NCI-H1436 treated with DMSO at 0.1 percent for 48 hours (cell line): Measurements from ENCODE around the gene PNMA8A.
"Not testable (repeated sequence)": the region's sequence is repeated elsewhere in the genome, so short reads cannot be mapped to it uniquely, and the experiment has no call there.

ENCODE experiments used
- DNase-seq: peaks from one replicate; lab custom pipeline; 2025; lab: John Stamatoyannopoulos, UW

PNMA8A gene

DNA sequence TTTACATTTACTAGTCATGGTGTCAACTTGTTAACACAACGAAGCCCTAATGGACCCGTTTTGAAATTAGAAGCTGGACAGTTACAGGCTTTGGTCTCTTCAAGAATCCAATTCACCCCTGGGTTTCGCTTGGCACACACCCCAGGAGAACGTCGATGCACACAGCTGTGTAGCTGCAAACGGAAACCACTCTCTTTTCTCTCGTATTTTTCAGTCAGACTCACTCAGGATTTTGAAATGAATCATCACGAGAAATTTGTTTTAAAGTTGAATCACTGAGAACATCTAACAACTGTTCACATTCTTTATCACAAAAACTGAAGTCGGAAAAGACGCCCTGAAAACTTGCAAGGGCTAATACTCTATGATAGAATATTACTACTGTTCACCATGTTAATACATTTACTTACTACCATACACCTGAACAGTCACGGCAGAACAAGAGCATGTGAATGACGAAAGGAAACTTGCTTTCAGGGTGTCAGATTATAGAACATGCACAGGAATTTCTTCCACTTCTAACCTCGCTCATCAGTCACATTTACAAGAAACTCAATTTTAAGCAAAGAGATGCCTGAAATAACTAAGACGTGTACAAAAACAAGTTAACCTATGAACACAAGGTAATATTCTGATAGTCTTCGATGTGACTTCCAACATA is 4.7 kb downstream of the PNMA8A start:
- no peak for DNase-seq

DNA sequence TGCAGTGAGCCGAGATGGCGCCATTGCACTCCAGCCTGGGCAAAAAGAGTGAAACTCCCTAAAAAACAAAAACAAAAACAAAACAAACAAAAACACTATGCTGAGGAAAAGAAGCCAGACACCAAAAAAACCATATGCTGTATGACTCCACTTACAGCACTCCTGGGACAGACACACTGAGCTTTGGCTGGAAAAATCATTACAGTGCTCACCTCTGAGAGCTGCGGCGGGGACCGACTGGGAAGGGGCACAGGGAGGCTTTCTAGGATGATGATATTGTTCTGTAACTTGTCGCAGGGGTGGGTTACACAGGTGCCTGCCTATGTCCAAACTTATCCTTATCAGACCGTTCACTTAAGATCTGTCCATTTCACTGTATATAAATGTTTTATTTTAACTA is 7.8 kb downstream of the PNMA8A start:
- no peak for DNase-seq

GRCh38 chr19:46461537-46461936 is 9.8 kb downstream of the PNMA8A start:
- DNase-seq: no peak

DNA sequence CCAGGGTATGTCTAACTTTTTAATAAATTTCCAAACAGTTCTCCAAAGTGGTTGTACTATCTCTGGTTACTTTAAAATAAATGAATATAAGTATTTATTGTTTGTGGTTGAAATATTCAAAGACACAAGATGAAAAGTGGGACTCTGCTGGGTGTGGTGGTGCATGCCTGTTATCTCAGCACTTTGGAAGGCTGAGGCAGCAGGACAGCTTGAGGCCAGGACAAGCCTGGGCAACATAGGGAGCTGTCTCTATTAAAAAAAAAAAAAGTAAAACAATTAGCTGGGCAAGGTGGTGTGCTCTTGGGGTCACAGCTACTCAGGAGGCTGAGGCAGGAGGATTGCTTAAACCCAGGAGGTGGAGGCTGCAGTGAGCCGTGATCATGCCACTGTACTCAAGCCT is 10.4 kb downstream of the PNMA8A start:
- DNase-seq: no peak

GRCh38 chr19:46460055-46460454 is 11.3 kb downstream of the PNMA8A start:
- DNase-seq: no peak

GRCh38 chr19:46456930-46457329 is 14.4 kb downstream of the PNMA8A start:
- DNase-seq: no peak

DNA sequence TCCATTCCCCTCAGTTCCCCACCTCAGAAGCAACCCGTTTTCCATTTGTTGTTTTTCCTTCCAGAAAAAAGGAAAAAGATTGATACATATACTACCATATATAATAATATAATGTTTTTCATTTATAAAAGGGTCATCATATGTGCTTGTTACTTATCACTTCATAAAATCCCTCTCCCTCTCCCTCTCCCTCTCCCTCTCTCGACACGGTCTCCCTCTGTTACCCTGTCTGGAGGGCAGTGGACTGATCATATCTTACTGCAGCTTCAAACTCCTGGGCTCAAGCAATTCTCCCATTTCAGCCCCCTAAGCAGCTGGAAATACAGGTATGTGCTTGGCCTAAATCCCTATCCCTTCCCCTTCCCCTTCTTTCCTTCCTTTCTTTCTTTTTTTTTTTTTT is 17.1 kb downstream of the PNMA8A start:
- no peak for DNase-seq

DNA sequence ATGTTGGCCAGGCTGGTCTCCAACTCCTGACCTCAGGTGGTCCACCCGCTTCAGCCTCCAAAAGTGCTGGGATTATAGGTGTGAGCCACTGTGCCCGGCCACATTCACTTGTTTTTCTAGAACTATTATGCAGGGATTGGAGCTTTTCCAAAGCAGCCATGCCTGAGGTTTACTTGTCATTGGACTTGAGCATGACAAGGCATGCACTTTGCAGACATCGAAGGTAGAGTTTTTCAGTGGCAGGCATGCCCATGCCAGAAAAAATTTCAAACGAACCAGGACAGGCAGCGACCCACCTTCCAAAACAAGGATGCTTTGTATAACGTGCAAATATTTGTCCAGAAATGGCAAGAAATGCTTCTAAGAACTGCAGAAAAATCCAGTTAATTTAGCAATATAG is 17.7 kb downstream of the PNMA8A start:
- DNase-seq: no peak

- no peak for DNase-seq
Observed at GRCh38 chr19:46452186-46452585, 19.2 kb downstream of the PNMA8A start.

GRCh38 chr19:46451352-46451751 is 20.0 kb downstream of the PNMA8A start:
- no peak for DNase-seq

- DNase-seq: no peak
Observed at GRCh38 chr19:46450737-46451136, 20.6 kb downstream of the PNMA8A start.

GRCh38 chr19:46449228-46449627 is 22.1 kb downstream of the PNMA8A start:
- no peak for DNase-seq

DNA sequence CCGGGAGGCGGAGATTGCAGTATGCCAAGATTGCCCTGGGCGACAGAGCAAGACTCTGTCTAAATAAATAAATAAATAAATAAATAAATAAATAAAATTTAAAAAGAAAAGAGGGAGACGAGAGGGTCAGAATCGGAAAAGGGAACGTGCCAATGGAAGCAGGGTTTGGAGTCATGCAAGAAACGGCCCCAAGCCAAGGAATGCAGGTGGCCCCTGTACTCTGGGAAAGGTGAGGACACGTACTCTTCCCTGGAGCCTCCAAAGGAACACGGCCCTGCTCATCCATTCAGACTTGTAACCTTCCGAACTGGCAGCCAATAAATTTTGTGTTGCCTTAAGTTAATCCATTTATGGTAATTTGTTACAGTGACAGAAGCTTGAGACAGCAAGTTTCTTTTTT is 22.8 kb downstream of the PNMA8A start:
- no peak for DNase-seq

GRCh38 chr19:46447824-46448223 is 23.5 kb downstream of the PNMA8A start:
- DNase-seq: no peak

DNA sequence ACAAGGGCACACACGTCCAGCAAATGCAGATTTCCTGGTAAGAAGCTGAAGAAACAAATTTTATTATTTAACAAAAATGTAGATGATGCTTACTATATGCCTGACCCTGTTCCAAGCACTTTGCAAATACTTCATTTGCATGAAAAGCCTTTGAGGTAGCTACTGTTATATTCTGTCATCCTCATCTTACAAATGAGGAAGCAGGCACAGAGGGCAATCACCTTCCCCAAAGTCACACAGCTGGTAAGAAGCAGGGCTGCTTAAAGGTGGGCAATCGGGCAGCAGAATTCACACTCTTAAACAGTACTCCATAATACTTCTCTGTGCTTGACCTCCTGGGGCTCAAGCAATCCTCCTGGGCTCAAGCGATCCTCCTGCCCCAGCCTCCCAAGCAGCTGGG is 24.4 kb downstream of the PNMA8A start:
- no peak for DNase-seq

GRCh38 chr19:46446021-46446420 is 25.3 kb downstream of the PNMA8A start:
- no peak for DNase-seq

- DNase-seq: no peak
Observed at GRCh38 chr19:46442808-46443450, 28.4 kb downstream of the PNMA8A start.

GRCh38 chr19:46441866-46442265 is 29.5 kb downstream of the PNMA8A start:
- DNase-seq: no peak

DNA sequence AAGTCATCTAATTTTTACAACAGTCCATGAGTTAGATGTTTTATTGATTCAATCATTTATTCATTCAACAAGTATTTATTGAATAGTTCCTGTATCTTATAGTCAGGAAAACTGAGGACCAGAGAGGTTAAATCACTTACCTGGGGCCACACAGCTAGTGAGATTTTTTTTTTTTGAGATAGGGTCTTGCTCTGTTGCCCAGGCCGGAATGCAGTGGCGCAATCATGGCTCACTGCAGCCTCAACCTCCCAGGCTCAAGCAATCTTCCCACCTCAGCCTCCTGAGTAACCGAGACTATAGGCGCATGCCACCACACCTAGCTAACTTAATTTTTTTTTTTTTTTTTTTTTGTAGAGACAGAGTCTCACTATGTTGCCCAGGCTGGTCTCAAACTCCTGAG is 35.7 kb downstream of the PNMA8A start:
- not testable (repeated sequence) for DNase-seq

DNA sequence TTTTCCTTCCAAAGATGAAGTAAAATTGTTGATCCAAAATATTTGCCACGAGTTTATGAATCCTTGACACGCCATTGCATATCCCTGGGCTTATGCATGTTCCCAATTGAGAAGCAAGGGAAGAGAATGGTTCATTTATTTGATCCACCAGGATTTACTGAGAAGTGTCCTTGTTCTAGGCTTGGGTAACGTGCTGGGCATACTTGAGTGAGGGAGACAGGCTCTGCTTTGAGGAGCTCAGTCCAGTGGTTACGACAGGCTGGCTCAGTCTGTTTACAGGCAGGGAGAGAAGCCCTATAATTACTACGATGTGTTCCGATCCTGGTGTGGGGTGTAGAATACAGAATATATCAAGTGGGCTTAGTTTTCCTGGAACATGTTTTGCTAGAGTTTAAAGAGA is 36.4 kb downstream of the PNMA8A start:
- no peak for DNase-seq

DNA sequence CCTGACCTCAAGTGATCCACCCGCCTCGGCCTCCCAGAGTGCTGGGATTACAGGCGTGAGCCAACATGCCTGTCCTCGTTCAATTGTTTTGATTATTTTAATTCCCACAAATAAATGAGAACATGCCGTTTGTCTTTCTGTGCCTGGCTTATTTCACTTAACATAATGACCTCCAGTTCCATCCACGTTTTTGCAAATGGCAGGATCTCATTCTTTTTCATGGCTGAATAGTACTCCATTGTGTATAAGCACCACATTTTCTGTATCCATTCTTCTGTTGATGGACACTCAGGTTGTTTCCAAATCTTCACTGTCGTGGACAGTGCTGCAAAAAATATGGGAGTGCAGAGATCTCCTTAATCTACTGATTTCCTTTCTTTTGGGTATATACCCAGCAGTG is 37.9 kb downstream of the PNMA8A start:
- not testable (repeated sequence) for DNase-seq

DNA sequence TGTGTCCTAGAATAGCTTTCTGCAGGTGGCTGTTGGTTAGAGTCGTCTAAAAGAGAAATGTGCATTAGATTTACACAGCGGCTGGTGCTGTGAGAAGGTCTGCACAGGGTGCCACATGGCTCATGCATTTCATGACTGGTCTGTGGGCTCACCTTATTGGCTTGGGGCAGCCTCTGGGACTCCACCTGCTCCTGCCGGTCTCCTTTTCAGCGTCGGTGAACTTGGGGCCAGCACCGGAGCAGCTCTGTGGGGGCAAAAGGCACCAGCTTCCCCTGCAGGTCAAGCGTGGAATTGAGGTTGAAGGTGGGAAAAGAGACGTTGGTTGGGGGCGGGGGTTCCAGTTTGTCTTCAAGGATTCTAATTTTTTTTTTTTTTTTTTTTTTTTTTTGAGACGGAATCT is 39.5 kb downstream of the PNMA8A start:
- DNase-seq: no peak

DNA sequence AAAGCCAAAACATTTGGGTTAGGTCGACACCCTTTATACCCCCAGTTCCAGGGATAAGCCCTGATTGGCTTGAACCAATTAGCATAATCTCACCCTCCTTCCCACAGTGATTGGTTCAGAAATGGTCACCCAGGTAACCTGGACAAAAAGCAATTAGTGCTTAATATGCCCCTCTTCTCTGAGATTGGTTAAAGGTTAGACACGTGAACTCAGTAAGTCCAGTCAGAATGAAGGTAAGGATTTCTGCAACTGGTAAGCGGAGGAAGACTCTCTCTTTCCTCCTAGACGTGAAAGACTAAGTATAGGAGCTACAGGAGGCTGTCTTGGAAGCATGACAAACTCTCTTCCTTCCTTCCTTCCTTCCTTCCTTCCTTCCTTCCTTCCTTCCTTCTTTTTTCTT is 41.4 kb downstream of the PNMA8A start:
- no peak for DNase-seq
